Measurements from ENCODE around the gene CCDC158. TPM values are rescaled to one million over a fixed set of nuclear protein-coding genes. Genes with fewer than 3 reads are reported as not detected.
A peak's percentile ranks its signal among the peaks of the same experiment; 100 is the strongest.
"Not testable (repeated sequence)": the region's sequence is repeated elsewhere in the genome, so short reads cannot be mapped to it uniquely, and the experiment has no call there.

The CCDC158 gene
- total RNA-seq, 2 experiments from 2014 or later: not detected

- Mint-ChIP-seq H3K9me3 (peaks cover 2% of the 10 kb centered on the region), H3K4me3 (no peak overlapping the region), H3K4me1 (ENCODE audit: low read depth) (peaks cover 8% of the 10 kb centered on the region), H3K36me3 (ENCODE audit: low read depth) (peaks cover 2% of the 10 kb centered on the region), H3K27ac (no peak overlapping the region), H3K27me3 (no peaks in the 10 kb centered on the region)
- DNase-seq: no peak
- POLR2A ChIA-PET: no interaction called here
- CTCF ChIA-PET: interaction anchor here (0.5 to 1.7 kb wide), 3 partner anchors 12 to 356 kb away, joined by 3 to 8 read pairs (median 4); no protein-coding TSS in a partner anchor
- intact Hi-C loops (cut with micrococcal nuclease): no loop called here
- ATAC-seq: no peak
- no peak for TF ChIP-seq CTCF (IDR thresholded peaks at IDR 0.05)
These were observed 55.3 kb downstream of the CCDC158 start for GRCh38 chr4:76365636-76366035.

- ATAC-seq: no peak
- CTCF ChIA-PET: interaction anchor here (1.5 to 1.7 kb wide), 2 partner anchors 12 to 14 kb away, joined by 4 to 8 read pairs; no protein-coding TSS in a partner anchor
These were observed 56.2 kb downstream of the CCDC158 start for GRCh38 chr4:76364763-76365162.

GRCh38 chr4:76363556-76364290 is 57.2 kb downstream of the CCDC158 start:
- no peak for TF ChIP-seq CTCF (IDR thresholded peaks at IDR 0.05)
- POLR2A ChIA-PET: interaction anchor here (1.5 kb wide), 1 partner anchor 9 kb away, joined by 3 read pairs; no protein-coding TSS in a partner anchor
- intact Hi-C loops (cut with micrococcal nuclease): no loop called here
- Mint-ChIP-seq H3K27me3 (no peaks in the 10 kb centered on the region), H3K4me1 (ENCODE audit: low read depth) (peaks cover 8% of the 10 kb centered on the region), H3K36me3 (ENCODE audit: low read depth) (peaks cover 6% of the 10 kb centered on the region), H3K9me3 (peaks cover 11% of the 10 kb centered on the region), H3K4me3 (no peak overlapping the region), H3K27ac (no peak overlapping the region)
- ATAC-seq (peak; percentile 58), DNase-seq (peak; percentile 5)
- CTCF ChIA-PET: interaction anchor here (0.9 kb wide), 1 partner anchor 184 kb away, joined by 3 read pairs; no protein-coding TSS in a partner anchor

More at GRCh38 chr4:76364763-76365162, 56.2 kb downstream of the CCDC158 start:
- Mint-ChIP-seq H3K27me3 (no peaks in the 10 kb centered on the region), H3K4me3 (no peak overlapping the region), H3K36me3 (ENCODE audit: low read depth) (peaks cover 2% of the 10 kb centered on the region), H3K9me3 (peaks cover 2% of the 10 kb centered on the region), H3K4me1 (ENCODE audit: low read depth) (peaks cover 8% of the 10 kb centered on the region), H3K27ac (no peak overlapping the region)
- intact Hi-C loops (cut with micrococcal nuclease): no loop called here
- POLR2A ChIA-PET: interaction anchor here (1.5 kb wide), 1 partner anchor 10 kb away, joined by 3 read pairs; no protein-coding TSS in a partner anchor
- TF ChIP-seq CTCF (IDR thresholded peaks at IDR 0.05): no peak
- no peak for DNase-seq

- DNase-seq (no peak), ATAC-seq (no peak)
- CTCF ChIA-PET: interaction anchor here (1.2 kb wide), 1 partner anchor 13 kb away, joined by 4 read pairs; no protein-coding TSS in a partner anchor
- Mint-ChIP-seq H3K4me1 (ENCODE audit: low read depth) (peaks cover 8% of the 10 kb centered on the region), H3K9me3 (peaks cover 22% of the 10 kb centered on the region), H3K27me3 (no peaks in the 10 kb centered on the region), H3K4me3 (no peak overlapping the region), H3K27ac (no peak overlapping the region), H3K36me3 (ENCODE audit: low read depth) (peaks cover 7% of the 10 kb centered on the region)
- POLR2A ChIA-PET: interaction anchor here (0.6 kb wide), 1 partner anchor 29 kb away, joined by 3 read pairs; no protein-coding TSS in a partner anchor
- intact Hi-C loops (cut with micrococcal nuclease): no loop called here
- no peak for TF ChIP-seq CTCF (IDR thresholded peaks at IDR 0.05)
These were observed 59.1 kb downstream of the CCDC158 start for GRCh38 chr4:76361689-76362412.

- H3K4me1 Mint-ChIP-seq (ENCODE audit: low read depth): peaks cover 13% of the 10 kb centered on the region
- CTCF ChIA-PET: interaction anchor here (1.4 kb wide), 1 partner anchor 18 kb away, joined by 5 read pairs; no protein-coding TSS in a partner anchor
- H3K27me3 Mint-ChIP-seq; DNase-seq; H3K36me3 Mint-ChIP-seq (ENCODE audit: low read depth); intact Hi-C loops (cut with micrococcal nuclease); POLR2A ChIA-PET; ATAC-seq; H3K27ac Mint-ChIP-seq; H3K4me3 Mint-ChIP-seq: not testable (repeated sequence)
- peaks cover 27% of the 10 kb centered on the region for H3K9me3 Mint-ChIP-seq
These were observed 61.0 kb downstream of the CCDC158 start for GRCh38 chr4:76359881-76360466.

All from activated CD8-positive, alpha-beta T cell treated with anti-CD3 and anti-CD28 coated beads for 36 hours (primary cell).